Left forelimb (tissue), 1 donor: ENCODE results near the gene AKAP13.
"Not testable (repeated sequence)": the region's sequence is repeated elsewhere in the genome, so short reads cannot be mapped to it uniquely, and the experiment has no call there.

Experiments used
- DNase-seq: peaks from one replicate; pipeline ENCODE4 v3.0.0-alpha.2; 2018; ENCODE audit warnings: low spot score

AKAP13 gene

GRCh38 chr15:85380217-85380811, at the start of gene AKAP13:
TSS of gene AKAP13 (plus strand) at chr15:85380603. CDS start at chr15:85485721, 105,118 bp downstream.
- peak; percentile 98 for DNase-seq

- peak; percentile 83 for DNase-seq
These were observed 49.4 kb upstream of the AKAP13 start for GRCh38 chr15:85330901-85331588.

GRCh38 chr15:85331655-85332285, 48.6 kb upstream of the AKAP13 start:
- no peak for DNase-seq

- no peak for DNase-seq
These were observed 47.1 kb upstream of the AKAP13 start for GRCh38 chr15:85333132-85333831.

- no peak for DNase-seq
These were observed 46.2 kb upstream of the AKAP13 start for GRCh38 chr15:85334241-85334640.

GRCh38 chr15:85335193-85335942, 45.0 kb upstream of the AKAP13 start:
- no peak for DNase-seq

GRCh38 chr15:85336880-85337279, 43.5 kb upstream of the AKAP13 start:
- no peak for DNase-seq

GRCh38 chr15:85337425-85338074, 42.9 kb upstream of the AKAP13 start:
- DNase-seq: no peak

- no peak for DNase-seq
These were observed 40.1 kb upstream of the AKAP13 start for GRCh38 chr15:85340321-85340665.

GRCh38 chr15:85340852-85341251, 39.6 kb upstream of the AKAP13 start:
- no peak for DNase-seq

GRCh38 chr15:85342163-85342562, 38.2 kb upstream of the AKAP13 start:
- not testable (repeated sequence) for DNase-seq

GRCh38 chr15:85343443-85343842, 37.0 kb upstream of the AKAP13 start:
- DNase-seq: not testable (repeated sequence)

GRCh38 chr15:85344241-85344640, 36.2 kb upstream of the AKAP13 start:
- DNase-seq: not testable (repeated sequence)

- DNase-seq: not testable (repeated sequence)
These were observed 35.7 kb upstream of the AKAP13 start for GRCh38 chr15:85344653-85345114.

GRCh38 chr15:85345196-85345918, 35.0 kb upstream of the AKAP13 start:
- DNase-seq: not testable (repeated sequence)

GRCh38 chr15:85346462-85347084, 33.8 kb upstream of the AKAP13 start:
- not testable (repeated sequence) for DNase-seq

- DNase-seq: not testable (repeated sequence)
These were observed 32.9 kb upstream of the AKAP13 start for GRCh38 chr15:85347264-85348047.

GRCh38 chr15:85348048-85348766, 32.2 kb upstream of the AKAP13 start:
- DNase-seq: not testable (repeated sequence)

GRCh38 chr15:85349062-85349461, 31.3 kb upstream of the AKAP13 start:
- not testable (repeated sequence) for DNase-seq
